HepG2 (cell line): ENCODE results near the gene SYVN1. TPM values are rescaled to one million over a fixed set of nuclear protein-coding genes. Genes with fewer than 3 reads are reported as not detected.
A peak's percentile ranks its signal among the peaks of the same experiment; 100 is the strongest.

ENCODE experiments used
- MAFK ChIP-seq, 2 experiments: IDR thresholded peaks in 1 of 2; conservative IDR thresholded peaks in 1 of 2; 2 replicates each; pipeline ENCODE4 v1.6.1; 2011; ENCODE audit warnings: improper control_type of control experiment in 2 of 2, low read length in 2 of 2
- MYNN ChIP-seq: sonication (generic); formaldehyde crosslinking; IDR thresholded peaks from 2 replicates; pipeline ENCODE4 v1.4.0; 2020; ENCODE audit warnings: mild to moderate bottlenecking, low read depth, missing genetic modification reagents
- NAIF1 ChIP-seq: sonication (generic); formaldehyde crosslinking; IDR thresholded peaks from 2 replicates; pipeline ENCODE4 v1.5.0; 2020; ENCODE audit warnings: mild to moderate bottlenecking, missing genetic modification reagents, borderline replicate concordance
- RAD51 ChIP-seq: fragments of 450-650 bp; IDR thresholded peaks from 2 replicates; pipeline ENCODE4 v1.6.1; 2016; ENCODE audit warnings: borderline replicate concordance
- RFX5 ChIP-seq: IDR thresholded peaks from 2 replicates; pipeline ENCODE4 v1.6.1; 2011; ENCODE audit warnings: low read depth, low read length, improper control_type of control experiment
- TOPORS ChIP-seq: sonication (generic); formaldehyde crosslinking; IDR thresholded peaks from 2 replicates; pipeline ENCODE4 v1.8.0; 2023; ENCODE audit warnings: mild to moderate bottlenecking, missing genetic modification reagents
- ZNF20 ChIP-seq: sonication (generic); formaldehyde crosslinking; IDR thresholded peaks from 2 replicates; pipeline ENCODE4 v1.4.0; 2020; ENCODE audit warnings: mild to moderate bottlenecking, moderate library complexity, missing genetic modification reagents
- ZNF510 ChIP-seq: sonication (generic); formaldehyde crosslinking; IDR thresholded peaks from 2 replicates; pipeline ENCODE4 v1.4.0; 2020; ENCODE audit warnings: low read depth, mild to moderate bottlenecking, missing genetic modification reagents
- ZNF556 ChIP-seq: sonication (generic); formaldehyde crosslinking; IDR thresholded peaks from 2 replicates; pipeline ENCODE4 v1.4.0; 2020; ENCODE audit warnings: mild to moderate bottlenecking, missing genetic modification reagents, borderline replicate concordance
- ZNF672 ChIP-seq: sonication (generic); formaldehyde crosslinking; IDR thresholded peaks from 2 replicates; pipeline ENCODE4 v1.8.1; 2022; ENCODE audit warnings: missing genetic modification reagents
- ZNF687 ChIP-seq: sonication (generic); formaldehyde crosslinking; IDR thresholded peaks from 2 replicates; pipeline ENCODE4 v1.5.1; 2020; ENCODE audit warnings: mild to moderate bottlenecking, missing genetic modification reagents, moderate library complexity
- ZSCAN20 ChIP-seq: sonication (generic); formaldehyde crosslinking; IDR thresholded peaks from 2 replicates; pipeline ENCODE4 v1.4.0; 2020; ENCODE audit warnings: missing genetic modification reagents, mild to moderate bottlenecking, borderline replicate concordance
- polyA plus RNA-seq, 8 experiments: library from polyadenylated mRNA; depleted of rRNA in 3 of 8; stranded (reverse) in 7 of 8; unstranded in 1 of 8; fragments of >200 nt; fragmentation: Illumina TruSeq in 4 of 8; extraction: Trizol in 4 of 8; gene quantifications; 2 replicates each; pipeline versions ENCODE4 v1.2.1 to v1.2.3, GENCODE V29; 2011 to 2016; ENCODE audit warnings: low read depth in 4 of 8, missing spikeins in 1 of 8, mixed read lengths in 1 of 8; ENCODE audit not compliant: insufficient read depth in 1 of 8
- total RNA-seq, 5 experiments: library from RNA; depleted of rRNA; stranded (reverse); fragments of >200 nt; fragmentation: Illumina TruSeq; extraction: Trizol; gene quantifications; 2 replicates each; pipeline ENCODE4 v1.2.3, GENCODE V29; 2016; ENCODE audit warnings: low read depth in 1 of 5
- TF ChIP-seq, protein P1 (sequence below): sonication (generic); formaldehyde crosslinking; conservative IDR thresholded peaks from 2 replicates; pipeline ENCODE4 v1.8.0; 2022; ENCODE audit warnings: mild to moderate bottlenecking, moderate library complexity, missing genetic modification reagents
- TF ChIP-seq, protein P2 (sequence below): sonication (generic); formaldehyde crosslinking; IDR thresholded peaks from 2 replicates; pipeline ENCODE4 v1.8.0; 2022; ENCODE audit warnings: missing genetic modification reagents, low read depth, mild to moderate bottlenecking, borderline replicate concordance

SYVN1 gene
- total and polyA plus RNA-seq, 2 of the 13 experiments (the other 11 are each of a cell fraction or from before 2014, with no cell fraction given) = 10.3 to 22.5 TPM

DNA sequence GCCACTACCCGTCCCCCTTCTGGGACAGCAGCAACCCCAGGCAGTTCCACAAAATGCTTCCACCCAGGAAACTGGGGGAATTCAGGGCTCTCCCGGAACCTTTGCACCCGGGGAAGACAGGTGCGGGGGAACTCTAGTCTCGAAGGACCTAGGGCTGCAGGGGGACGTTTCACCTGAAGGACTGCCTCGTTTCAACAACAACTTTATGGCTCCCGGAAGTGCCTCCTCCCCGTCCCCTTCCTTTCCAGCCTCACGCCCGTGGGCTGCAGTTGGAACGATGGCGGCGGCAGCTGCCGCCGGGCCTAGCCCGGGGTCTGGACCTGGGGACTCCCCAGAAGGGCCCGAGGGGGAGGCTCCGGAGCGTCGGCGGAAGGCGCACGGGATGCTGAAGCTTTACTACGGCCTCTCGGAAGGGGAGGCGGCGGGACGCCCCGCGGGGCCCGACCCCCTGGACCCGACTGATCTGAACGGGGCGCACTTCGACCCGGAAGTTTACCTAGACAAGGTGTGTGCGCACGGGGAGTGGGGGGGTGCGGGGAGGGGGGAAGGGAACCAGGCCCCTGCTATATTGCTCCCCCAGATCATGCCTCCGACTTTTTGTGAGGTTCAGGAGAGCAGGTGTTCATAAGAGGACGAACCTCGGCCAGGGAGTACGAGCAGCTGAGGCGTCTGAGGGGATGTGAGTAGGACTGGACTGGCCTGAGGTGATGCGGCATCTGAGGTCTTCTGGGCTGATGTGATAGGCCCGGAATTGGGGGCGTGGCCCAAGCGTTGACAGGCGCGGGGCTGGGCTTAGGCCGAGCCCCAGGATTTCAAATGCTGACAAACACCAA is 38.1 kb downstream of the SYVN1 start, which contains the start of gene VPS51 (continued):
- TF ChIP-seq ZNF510 (peak; percentile 80; the same call in 1 of the 2 replicates), RFX5 (no peak), ZNF687 (peak; percentile 81), ZSCAN20 (CRISPR knock-in tag) (no peak), RAD51 (no peak), ZNF556 (CRISPR knock-in tag) (peak; percentile 86; the same call in 1 of the 2 replicates), MAFK (conservative IDR thresholded peaks at IDR 0.05 in 1 of 2, IDR thresholded peaks at IDR 0.05 in 1 of 2; ENCODE audit: low read length in 2 of 2) (no peak), ZNF20 (CRISPR knock-in tag) (no peak), TOPORS (no peak), MYNN (CRISPR knock-in tag) (no peak), NAIF1 (peak; percentile 75; the same call in 1 of the 2 replicates), ZNF672 (no peak)
- TF ChIP-seq, protein P1, sequence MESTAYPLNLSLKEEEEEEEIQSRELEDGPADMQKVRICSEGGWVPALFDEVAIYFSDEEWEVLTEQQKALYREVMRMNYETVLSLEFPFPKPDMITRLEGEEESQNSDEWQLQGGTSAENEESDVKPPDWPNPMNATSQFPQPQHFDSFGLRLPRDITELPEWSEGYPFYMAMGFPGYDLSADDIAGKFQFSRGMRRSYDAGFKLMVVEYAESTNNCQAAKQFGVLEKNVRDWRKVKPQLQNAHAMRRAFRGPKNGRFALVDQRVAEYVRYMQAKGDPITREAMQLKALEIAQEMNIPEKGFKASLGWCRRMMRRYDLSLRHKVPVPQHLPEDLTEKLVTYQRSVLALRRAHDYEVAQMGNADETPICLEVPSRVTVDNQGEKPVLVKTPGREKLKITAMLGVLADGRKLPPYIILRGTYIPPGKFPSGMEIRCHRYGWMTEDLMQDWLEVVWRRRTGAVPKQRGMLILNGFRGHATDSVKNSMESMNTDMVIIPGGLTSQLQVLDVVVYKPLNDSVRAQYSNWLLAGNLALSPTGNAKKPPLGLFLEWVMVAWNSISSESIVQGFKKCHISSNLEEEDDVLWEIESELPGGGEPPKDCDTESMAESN (CRISPR knock-in tag) = peak; percentile 90
- TF ChIP-seq, protein P2, sequence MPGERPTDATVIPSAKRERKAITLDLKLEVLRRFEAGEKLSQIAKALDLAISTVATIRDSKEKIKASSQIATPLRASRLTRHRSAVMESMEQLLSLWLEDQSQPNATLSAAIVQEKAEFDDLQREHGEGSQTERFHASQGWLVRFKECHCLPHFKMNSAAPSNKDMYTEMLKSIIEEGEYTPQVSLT (CRISPR knock-in tag) = peak; percentile 36; the same call in 1 of the 2 replicates
